Panc1 (cell line): ENCODE data around the gene GMDS.

Source experiments
- CTCF ChIP-seq: fragments of 450-650 bp; IDR thresholded peaks from 2 replicates; pipeline ENCODE4 v1.5.1; 2017; ENCODE audit warnings: mild to moderate bottlenecking
- POLR2AphosphoS5 ChIP-seq: IDR thresholded peaks from 2 replicates; pipeline ENCODE4 v1.6.1; 2012; ENCODE audit warnings: mild to moderate bottlenecking, low read depth, low read length, moderate library complexity
- REST ChIP-seq, 2 experiments: IDR thresholded peaks; 2 replicates each; pipeline ENCODE4 v1.6.1; 2011 to 2012; ENCODE audit warnings: low read depth in 2 of 2, control low read depth in 1 of 2, low read length in 1 of 2, mild to moderate bottlenecking in 1 of 2, moderate library complexity in 1 of 2; ENCODE audit not compliant: insufficient read depth in 1 of 2
- SIN3A ChIP-seq: IDR thresholded peaks from 2 replicates; pipeline ENCODE4 v1.6.1; 2012; ENCODE audit warnings: low read depth, mild to moderate bottlenecking, low read length, moderate library complexity, borderline replicate concordance; ENCODE audit not compliant: insufficient read depth
- TCF7L2 ChIP-seq: IDR thresholded peaks from 2 replicates; pipeline ENCODE4 v1.6.1; 2011; ENCODE audit warnings: mild to moderate bottlenecking, low read depth, low read length, inconsistent platforms

- TF ChIP-seq CTCF (no peak), REST (IDR thresholded peaks at IDR 0.05; ENCODE audit: insufficient read depth in 1 of 2, low read depth in 2 of 2, low read length in 1 of 2) (no peak), POLR2AphosphoS5 (no peak), TCF7L2 (no peak), SIN3A (no peak)
Measured at GRCh38 chr6:1869308-1869707, 376.1 kb downstream of the GMDS start.
